AG20443 (cell line): ENCODE data around the gene CYB561D1.

Experiments
- DNase-seq: peaks from one replicate; pipeline ENCODE4 v3.0.0; 2012; ENCODE audit warnings: low spot score, mixed read lengths

Gene CYB561D1

GRCh38 chr1:109501644-109502363 lies 7.9 kb downstream of the CYB561D1 start:
- DNase-seq, result no peak

DNA sequence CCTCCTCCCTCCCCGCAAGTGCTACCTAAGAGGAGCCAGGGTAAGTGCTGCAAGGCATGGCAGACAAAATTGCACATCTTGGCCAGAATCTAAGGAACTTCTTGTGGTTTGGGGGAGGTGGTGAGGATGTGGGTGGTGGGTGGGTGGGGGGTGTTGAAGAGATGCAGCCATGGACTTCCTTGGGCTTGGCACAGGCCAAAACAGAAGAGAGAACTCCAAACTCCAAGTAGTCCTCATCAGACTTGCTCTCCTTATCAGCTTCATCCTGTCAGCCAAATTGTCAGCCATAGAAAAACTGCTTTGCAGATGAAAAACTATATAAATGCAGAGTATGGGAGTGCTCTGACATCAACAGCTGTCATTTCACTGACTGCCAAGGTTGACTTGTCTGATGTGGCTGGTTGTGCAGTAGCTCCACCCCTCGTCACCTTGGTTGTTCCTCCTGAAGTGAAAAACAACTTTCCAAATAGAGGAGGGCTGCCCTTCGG lies 8.5 kb downstream of the CYB561D1 start:
- no peak for DNase-seq

GRCh38 chr1:109503935-109504334 lies 10.0 kb downstream of the CYB561D1 start:
- DNase-seq, result no peak

- DNase-seq, result no peak
Observed at GRCh38 chr1:109504974-109505373, 11.1 kb downstream of the CYB561D1 start.

- no peak for DNase-seq
Observed at GRCh38 chr1:109508001-109508872, 14.3 kb downstream of the CYB561D1 start.

GRCh38 chr1:109508873-109509175 lies 14.9 kb downstream of the CYB561D1 start:
- DNase-seq, result no peak

GRCh38 chr1:109509176-109510134 lies 15.6 kb downstream of the CYB561D1 start, which contains the start of gene AMIGO1:
AMIGO1 (minus strand) TSS chr1:109509727; CDS start chr1:109508912, 815 bp downstream.
- DNase-seq, result peak; percentile 92

GRCh38 chr1:109513110-109513710 lies 19.3 kb downstream of the CYB561D1 start:
- no peak for DNase-seq

GRCh38 chr1:109514846-109515245 lies 21.0 kb downstream of the CYB561D1 start:
- DNase-seq, result no peak

- no peak for DNase-seq
Observed at GRCh38 chr1:109516872-109517271, 23.0 kb downstream of the CYB561D1 start.

DNA sequence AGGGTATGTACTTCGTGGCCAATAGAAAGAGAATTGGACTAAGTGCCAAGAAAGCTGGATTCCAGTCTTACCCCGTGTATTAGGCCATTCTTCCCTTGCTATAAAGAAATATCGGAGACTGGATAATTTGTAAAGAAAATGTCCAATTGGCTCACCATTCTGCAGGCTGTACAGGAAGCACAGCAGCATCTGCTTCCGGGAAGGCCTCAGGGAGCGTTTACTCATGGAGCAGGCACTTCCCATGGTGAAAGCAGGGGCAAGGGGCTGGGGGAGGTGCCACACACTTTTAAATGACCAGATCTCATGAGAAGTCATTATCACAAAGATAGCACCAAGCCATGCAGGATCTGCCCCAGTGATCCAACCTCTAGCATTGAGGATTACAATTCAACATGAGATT lies 23.4 kb downstream of the CYB561D1 start:
- DNase-seq, result no peak

- DNase-seq, result peak; percentile 57
Observed at GRCh38 chr1:109521002-109521951, 27.4 kb downstream of the CYB561D1 start.

DNA sequence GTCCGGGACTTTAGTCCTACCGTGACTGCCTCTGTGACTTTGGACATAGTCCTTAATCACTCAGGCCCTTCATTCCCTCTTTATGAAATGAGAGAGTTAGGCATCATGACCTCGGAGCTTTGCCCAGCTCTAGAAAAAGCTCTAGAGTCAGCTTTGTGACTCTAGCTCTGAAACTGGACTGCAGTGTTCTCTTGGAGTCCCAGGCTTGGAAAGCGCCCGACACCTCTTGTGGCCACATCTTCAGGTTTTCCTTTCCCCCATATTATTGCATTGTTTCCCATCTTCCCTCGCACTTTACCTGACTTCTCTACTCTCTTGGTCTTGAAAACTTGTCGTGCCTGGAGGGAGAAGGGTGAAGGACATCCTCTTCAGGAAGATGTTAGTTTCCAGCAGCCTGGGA lies 28.1 kb downstream of the CYB561D1 start:
- no peak for DNase-seq

DNA sequence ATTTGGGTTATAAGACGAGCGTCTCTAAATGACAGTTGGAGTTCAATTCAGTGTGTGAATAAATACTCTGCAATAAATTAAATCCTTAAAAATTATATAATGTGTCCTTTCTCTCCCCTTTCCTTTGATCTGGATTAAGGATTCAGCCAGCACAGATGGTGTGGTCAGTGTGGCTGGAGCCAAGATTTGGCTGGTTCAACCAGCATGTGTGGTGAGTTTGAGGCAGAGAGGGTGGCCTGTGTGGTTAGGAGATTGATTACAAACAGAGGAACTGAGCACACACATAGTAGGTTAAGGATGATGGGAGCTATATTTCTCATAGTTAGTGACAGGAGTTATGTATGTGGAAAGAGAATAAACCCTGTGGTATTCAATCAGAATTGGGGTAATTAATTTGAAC lies 29.8 kb downstream of the CYB561D1 start:
- no peak for DNase-seq

DNA sequence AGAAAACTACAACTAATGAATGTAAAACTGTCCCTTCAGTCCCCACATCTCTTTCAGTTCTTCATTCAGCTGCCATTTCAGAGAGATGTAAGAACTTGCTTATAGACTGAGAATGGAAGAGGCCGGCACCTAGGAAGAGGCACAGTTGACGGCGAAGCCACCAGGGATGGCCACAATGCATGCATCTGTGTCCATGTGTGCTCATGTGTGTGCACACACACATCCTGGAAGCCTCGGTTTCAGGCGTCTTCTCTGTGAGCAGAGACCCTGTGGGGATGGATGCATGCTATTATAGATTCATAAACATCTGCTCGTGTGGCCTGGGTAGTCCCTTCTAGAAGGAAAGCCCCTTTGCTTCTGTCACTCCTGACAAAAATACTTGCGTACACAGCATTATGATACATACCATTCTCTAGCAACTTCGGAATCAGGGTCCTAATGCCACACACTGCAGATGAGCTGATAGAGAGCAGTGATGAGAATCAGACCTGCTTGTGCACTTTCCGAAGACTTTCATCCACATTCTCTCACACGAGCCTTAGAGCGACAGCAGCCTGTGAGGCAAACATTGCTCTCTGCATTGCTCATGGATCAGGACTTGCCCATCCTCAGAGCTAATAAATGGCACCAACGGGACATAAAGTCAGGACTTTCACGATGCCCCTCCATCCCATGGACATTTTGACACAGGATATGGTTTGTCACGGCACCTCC lies 33.4 kb downstream of the CYB561D1 start:
- no peak for DNase-seq

- DNase-seq, result no peak
Observed at GRCh38 chr1:109527846-109528695, 34.2 kb downstream of the CYB561D1 start.

DNA sequence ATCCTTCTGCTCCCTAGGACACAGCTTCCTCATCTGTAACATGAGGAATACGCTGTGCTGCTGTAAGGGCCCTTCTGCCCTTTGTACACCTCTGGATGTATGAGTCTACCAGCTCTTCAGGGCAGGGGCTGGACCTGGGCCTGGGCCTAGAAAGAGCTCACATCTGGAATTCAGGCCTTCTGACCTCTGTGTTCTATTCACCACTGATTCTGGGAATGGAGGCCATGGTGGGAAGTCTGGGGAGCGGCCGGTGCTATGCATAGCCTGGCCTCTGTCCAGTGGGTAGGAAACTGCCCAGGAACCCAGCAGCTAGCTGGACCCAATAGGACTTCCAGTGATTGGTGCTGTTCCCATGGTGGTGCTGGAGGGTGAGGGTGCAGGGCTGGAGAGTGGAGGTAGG lies 34.8 kb downstream of the CYB561D1 start:
- DNase-seq, result no peak

- DNase-seq, result no peak
Observed at GRCh38 chr1:109529881-109530456, 36.1 kb downstream of the CYB561D1 start.
